Suprapubic skin (tissue), 4 donors: ENCODE measurements around the gene BTNL3. TPM values are rescaled to one million over a fixed set of nuclear protein-coding genes. Genes with fewer than 3 reads are reported as not detected.
"Not testable (repeated sequence)": the region's sequence is repeated elsewhere in the genome, so short reads cannot be mapped to it uniquely, and the experiment has no call there.

Source experiments
- DNase-seq, 2 donors: peaks; one replicate each; pipeline ENCODE4 v3.0.0-alpha.2; 2019; ENCODE audit warnings: low spot score in 2 of 2
- H3K27ac ChIP-seq: fragments of 200-600 bp; sonication (generic); one replicate; pipeline ENCODE4 v1.5.1; 2019
- H3K27me3 ChIP-seq: fragments of 200-600 bp; sonication (generic); one replicate; pipeline ENCODE4 v1.5.1; 2019
- H3K36me3 ChIP-seq: fragments of 200-600 bp; sonication (generic); one replicate; pipeline ENCODE4 v1.5.1; 2019
- H3K4me1 ChIP-seq: fragments of 200-600 bp; sonication (generic); one replicate; pipeline ENCODE4 v1.5.1; 2019
- H3K4me3 ChIP-seq: fragments of 200-600 bp; sonication (generic); one replicate; pipeline ENCODE4 v1.5.1; 2019; ENCODE audit warnings: mild to moderate bottlenecking
- H3K9me3 ChIP-seq: fragments of 200-600 bp; sonication (generic); one replicate; pipeline ENCODE4 v1.5.1; 2019
- EP300 ChIP-seq: sonication (generic); formaldehyde crosslinking; IDR thresholded peaks from one replicate; pipeline ENCODE4 v1.6.1; 2017; ENCODE audit warnings: antibody characterized with exemption
- POLR2A ChIP-seq, 2 donors: fragments of 450-650 bp; IDR thresholded peaks; one replicate each; pipeline ENCODE4 v1.6.1; 2017; ENCODE audit warnings: antibody characterized with exemption in 2 of 2, mild to moderate bottlenecking in 2 of 2, moderate library complexity in 2 of 2
- POLR2AphosphoS5 ChIP-seq, 3 donors: sonication (generic); formaldehyde crosslinking; IDR thresholded peaks; one replicate each; pipeline ENCODE4 v1.6.1; 2017; ENCODE audit warnings: antibody characterized with exemption in 3 of 3
- WGBS: methylation state at CpG from one replicate; pipeline ENCODE4 v1.1.5; 2018; 5-methylcytosine and 5-hydroxymethylcytosine counted together
- total RNA-seq, 4 donors: library from RNA; depleted of rRNA; stranded (reverse); fragments of >200 nt; gene quantifications; one replicate each; pipeline ENCODE4 v1.1.0, GENCODE V29; 2016
- TF ChIP-seq, protein P1 (sequence below), 2 donors: fragments of 200-600 bp in 1 of 2; fragments of 450-650 bp in 1 of 2; sonication (generic) in 1 of 2; IDR thresholded peaks; one replicate each; pipeline ENCODE4 v1.5.1; 2016 to 2019; ENCODE audit warnings: antibody characterized with exemption in 2 of 2, mild to moderate bottlenecking in 1 of 2, moderate library complexity in 1 of 2

Gene BTNL3
- total RNA-seq, 4 donors from 2014 or later, result not detected

DNA sequence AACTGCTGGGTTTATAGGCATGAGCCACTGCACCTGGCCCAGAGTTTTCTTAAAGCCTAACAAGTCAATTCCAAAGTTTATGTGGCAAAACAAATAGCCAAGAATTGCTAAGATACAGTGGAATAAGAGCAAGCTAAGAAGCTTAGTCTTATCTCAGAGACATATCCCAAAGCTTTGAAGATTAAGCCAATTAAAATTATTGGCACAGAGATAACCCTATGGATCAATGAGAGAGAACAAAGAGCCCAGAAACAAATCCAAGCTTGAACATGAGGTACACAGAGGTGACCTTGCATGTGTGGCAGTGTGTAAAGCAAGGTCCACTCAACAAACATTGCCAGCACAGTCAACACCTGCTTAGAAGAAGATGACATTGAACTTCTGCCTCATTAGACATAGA is 13.3 kb downstream of the BTNL3 start:
- no peak overlapping the region for H3K27ac ChIP-seq
- no peaks in the 10 kb centered on the region for H3K9me3 ChIP-seq
- DNase-seq, result no peak
- H3K36me3 ChIP-seq, result no peaks in the 10 kb centered on the region
- peaks cover 15% of the 10 kb centered on the region for H3K27me3 ChIP-seq
- H3K4me3 ChIP-seq, result no peak overlapping the region
- H3K4me1 ChIP-seq, result no peaks in the 10 kb centered on the region
- TF ChIP-seq EP300, result no peak
- TF ChIP-seq, protein P1, sequence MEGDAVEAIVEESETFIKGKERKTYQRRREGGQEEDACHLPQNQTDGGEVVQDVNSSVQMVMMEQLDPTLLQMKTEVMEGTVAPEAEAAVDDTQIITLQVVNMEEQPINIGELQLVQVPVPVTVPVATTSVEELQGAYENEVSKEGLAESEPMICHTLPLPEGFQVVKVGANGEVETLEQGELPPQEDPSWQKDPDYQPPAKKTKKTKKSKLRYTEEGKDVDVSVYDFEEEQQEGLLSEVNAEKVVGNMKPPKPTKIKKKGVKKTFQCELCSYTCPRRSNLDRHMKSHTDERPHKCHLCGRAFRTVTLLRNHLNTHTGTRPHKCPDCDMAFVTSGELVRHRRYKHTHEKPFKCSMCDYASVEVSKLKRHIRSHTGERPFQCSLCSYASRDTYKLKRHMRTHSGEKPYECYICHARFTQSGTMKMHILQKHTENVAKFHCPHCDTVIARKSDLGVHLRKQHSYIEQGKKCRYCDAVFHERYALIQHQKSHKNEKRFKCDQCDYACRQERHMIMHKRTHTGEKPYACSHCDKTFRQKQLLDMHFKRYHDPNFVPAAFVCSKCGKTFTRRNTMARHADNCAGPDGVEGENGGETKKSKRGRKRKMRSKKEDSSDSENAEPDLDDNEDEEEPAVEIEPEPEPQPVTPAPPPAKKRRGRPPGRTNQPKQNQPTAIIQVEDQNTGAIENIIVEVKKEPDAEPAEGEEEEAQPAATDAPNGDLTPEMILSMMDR (IDR thresholded peaks at IDR 0.05), result no peak
- no peak for TF ChIP-seq POLR2AphosphoS5 (IDR thresholded peaks at IDR 0.05)
- no peak for TF ChIP-seq POLR2A (IDR thresholded peaks at IDR 0.05)

DNA sequence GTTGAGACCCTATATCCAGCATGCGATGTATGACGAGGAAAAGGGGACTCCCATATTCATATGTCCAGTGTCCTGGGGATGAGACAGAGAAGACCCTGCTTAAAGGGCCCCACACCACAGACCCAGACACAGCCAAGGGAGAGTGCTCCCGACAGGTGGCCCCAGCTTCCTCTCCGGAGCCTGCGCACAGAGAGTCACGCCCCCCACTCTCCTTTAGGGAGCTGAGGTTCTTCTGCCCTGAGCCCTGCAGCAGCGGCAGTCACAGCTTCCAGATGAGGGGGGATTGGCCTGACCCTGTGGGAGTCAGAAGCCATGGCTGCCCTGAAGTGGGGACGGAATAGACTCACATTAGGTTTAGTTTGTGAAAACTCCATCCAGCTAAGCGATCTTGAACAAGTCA is 17.1 kb downstream of the BTNL3 start:
- Histone ChIP-seq H3K4me1 (no peaks in the 10 kb centered on the region), H3K4me3 (no peak overlapping the region), H3K27me3 (peaks cover 27% of the 10 kb centered on the region), H3K36me3 (no peaks in the 10 kb centered on the region), H3K27ac (no peak overlapping the region), H3K9me3 (no peaks in the 10 kb centered on the region)
- no peak for DNase-seq
- WGBS, result 76% methylated on average over 5 of the region's 9 CpGs
- TF ChIP-seq POLR2A (IDR thresholded peaks at IDR 0.05), result no peak
- no peak for TF ChIP-seq EP300
- TF ChIP-seq, protein P1 (IDR thresholded peaks at IDR 0.05), result no peak
- TF ChIP-seq POLR2AphosphoS5 (IDR thresholded peaks at IDR 0.05), result no peak

DNA sequence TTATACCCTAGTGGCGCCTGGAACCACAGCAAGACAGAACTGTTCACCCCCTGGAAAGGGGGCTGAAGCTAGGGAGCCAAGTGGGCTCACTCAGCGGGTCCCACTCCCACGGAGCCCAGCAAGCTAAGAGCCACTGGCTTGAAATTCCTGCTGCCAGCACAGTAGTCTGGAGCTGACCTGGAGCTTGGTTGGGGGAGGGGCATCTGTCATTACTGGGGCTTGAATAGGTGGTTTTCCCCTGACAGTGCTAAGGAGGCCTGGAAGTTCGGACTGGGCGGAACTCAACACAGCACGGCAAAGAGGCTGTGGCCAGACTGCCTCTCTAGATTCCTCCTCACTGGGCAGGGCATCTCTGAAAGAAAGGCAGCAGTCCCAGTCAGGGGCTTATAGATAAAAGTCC is 19.5 kb downstream of the BTNL3 start:
- DNase-seq, result no peak
- no peaks in the 10 kb centered on the region for H3K9me3 ChIP-seq
- no peaks in the 10 kb centered on the region for H3K36me3 ChIP-seq
- no peak overlapping the region for H3K4me3 ChIP-seq
- WGBS, result 80% methylated on average over 1 of the region's 6 CpGs
- H3K27ac ChIP-seq, result no peak overlapping the region
- no peaks in the 10 kb centered on the region for H3K4me1 ChIP-seq
- peaks cover 27% of the 10 kb centered on the region for H3K27me3 ChIP-seq
- no peak for TF ChIP-seq EP300
- TF ChIP-seq, protein P1 (IDR thresholded peaks at IDR 0.05), result no peak
- no peak for TF ChIP-seq POLR2AphosphoS5 (IDR thresholded peaks at IDR 0.05)

DNA sequence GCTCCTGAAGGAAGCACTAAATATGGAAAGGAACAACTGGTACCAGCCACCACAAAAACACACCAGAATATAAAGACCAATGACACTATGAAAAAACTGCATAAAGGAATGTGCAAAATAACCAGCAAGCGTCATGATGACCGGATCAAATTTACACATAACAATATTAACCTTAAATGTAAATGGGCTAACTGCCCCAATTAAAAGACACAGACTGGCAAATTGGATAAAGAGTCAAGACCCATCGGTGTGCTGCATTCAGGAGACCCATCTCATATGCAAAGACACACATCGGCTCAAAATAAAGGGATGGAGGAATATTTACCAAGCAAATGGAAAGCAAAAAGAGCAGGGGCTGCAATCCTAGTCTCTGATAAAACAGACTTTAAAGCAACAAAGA is 21.4 kb downstream of the BTNL3 start:
- WGBS, result 92% methylated on average over 4 of the region's 4 CpGs
- H3K4me1 ChIP-seq, H3K4me3 ChIP-seq, H3K27ac ChIP-seq, H3K36me3 ChIP-seq, H3K9me3 ChIP-seq, DNase-seq: not testable (repeated sequence)
- H3K27me3 ChIP-seq, result peaks cover 21% of the 10 kb centered on the region

DNA sequence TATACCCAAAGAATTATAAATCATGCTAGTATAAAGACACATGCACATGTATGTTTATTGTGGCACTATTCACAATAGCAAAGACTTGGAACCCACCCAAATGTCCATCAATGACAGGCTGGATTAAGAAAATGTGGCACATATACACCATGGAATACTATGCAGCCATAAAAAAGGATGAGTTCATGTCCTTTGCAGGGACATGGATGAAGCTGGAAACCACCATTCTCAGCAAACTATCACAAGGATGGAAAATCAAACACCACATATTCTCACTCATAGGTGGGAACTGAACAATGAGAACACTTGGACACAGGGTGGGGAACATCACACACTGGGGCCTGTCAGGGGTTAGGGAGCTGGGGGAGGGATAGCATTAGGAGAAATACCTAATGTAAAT is 26.0 kb downstream of the BTNL3 start:
- not testable (repeated sequence) for H3K27ac ChIP-seq, H3K4me3 ChIP-seq, H3K27me3 ChIP-seq, H3K4me1 ChIP-seq, H3K36me3 ChIP-seq, H3K9me3 ChIP-seq, DNase-seq

DNA sequence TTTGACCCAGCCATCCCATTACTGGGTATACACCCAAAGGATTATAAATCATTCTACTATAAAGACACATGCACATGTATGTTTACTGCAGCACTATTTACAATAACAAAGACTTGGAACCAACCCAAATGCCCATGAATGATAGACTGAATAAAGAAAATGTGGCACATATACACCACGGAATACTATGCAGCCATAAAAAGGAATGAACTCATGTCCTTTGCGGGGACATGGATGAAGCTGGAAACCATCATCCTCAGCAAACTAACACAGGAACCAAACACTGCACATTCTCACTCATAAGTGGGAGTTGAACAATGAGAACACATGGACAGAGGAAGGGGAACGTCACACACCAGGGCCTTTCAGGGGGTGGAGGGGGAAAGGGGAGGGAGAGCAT is 28.8 kb downstream of the BTNL3 start:
- H3K27ac ChIP-seq, H3K9me3 ChIP-seq, H3K4me1 ChIP-seq, H3K4me3 ChIP-seq, H3K27me3 ChIP-seq, H3K36me3 ChIP-seq, DNase-seq: not testable (repeated sequence)
- WGBS, result 90% methylated on average over 3 of the region's 3 CpGs

DNA sequence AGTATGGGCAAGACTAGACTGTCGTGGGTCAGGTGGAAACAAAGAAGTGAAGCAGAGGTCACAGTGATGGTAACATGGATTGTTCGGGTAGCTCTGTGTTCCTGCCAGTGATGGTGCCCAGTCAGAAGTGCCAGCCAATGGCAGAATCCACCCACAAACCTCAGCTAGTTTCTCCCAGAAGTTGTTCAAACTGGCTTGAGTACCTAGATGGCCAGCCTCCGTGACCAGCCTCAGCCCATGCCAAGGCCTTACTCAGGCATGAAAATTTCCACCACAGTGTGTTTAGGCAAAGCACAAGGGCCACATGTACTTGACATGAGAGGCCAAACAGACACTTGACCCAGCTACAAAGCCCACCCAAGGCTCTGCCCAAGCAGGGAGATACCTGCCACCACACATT is 32.0 kb downstream of the BTNL3 start:
- H3K36me3 ChIP-seq, result no peaks in the 10 kb centered on the region
- 92% methylated on average over 3 of the region's 3 CpGs for WGBS
- H3K9me3 ChIP-seq, result peaks cover 9% of the 10 kb centered on the region
- no peak for TF ChIP-seq POLR2A (IDR thresholded peaks at IDR 0.05)
- H3K4me1 ChIP-seq, result no peaks in the 10 kb centered on the region
- H3K4me3 ChIP-seq, result no peak overlapping the region
- H3K27ac ChIP-seq, result no peak overlapping the region
- H3K27me3 ChIP-seq, result peaks cover 9% of the 10 kb centered on the region
- DNase-seq, result no peak
